Measurements from ENCODE around the gene KIAA1671.

KIAA1671 gene

DNA sequence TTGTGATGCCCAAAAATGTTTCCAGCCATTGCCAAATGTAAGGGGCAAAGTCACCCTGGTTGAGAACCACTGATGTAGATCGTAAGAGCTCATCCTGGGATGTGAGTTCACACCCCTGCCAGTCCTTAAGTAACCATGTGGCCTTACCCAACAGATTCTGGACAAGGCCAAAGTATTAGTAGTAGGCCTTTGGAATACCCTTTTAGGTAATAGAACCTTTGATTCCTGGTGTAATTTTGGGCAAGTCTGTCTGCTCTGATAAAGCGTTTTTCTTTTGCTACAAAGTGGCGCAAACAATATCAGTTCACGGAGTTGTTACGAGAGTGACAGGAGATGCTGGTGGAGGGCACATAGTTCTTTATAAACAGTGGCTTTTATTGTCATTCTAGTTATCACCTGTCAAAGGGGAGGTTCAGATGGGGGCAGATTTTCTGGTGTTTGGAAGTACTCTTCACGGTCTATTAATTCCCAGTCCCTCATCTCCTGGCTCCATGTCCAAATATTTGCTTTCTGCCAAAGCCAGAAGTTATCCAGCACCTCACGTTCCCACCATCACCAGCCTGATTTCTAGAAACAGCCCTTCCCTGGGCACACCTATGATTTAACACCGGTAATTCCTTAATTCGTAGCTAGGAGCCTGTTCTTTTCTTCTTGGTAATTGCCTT is 173.3 kb downstream of the KIAA1671 start:
- Histone ChIP-seq H2BK12ac (ENCODE audit: low read length) (no peak overlapping the region), H3K4me2 (ENCODE audit: low read length) (no peak overlapping the region), H3K18ac (ENCODE audit: low read length) (no peak overlapping the region), H4K12ac (ENCODE audit: low read depth, low read length) (no peak overlapping the region), H2BK120ac (ENCODE audit: insufficient read depth, low read length, poor library complexity) (no peak overlapping the region), H3K79me2 (ENCODE audit: control insufficient read depth, insufficient read depth, low read length, poor library complexity) (no peaks in the 10 kb centered on the region), H3K23ac (ENCODE audit: low read length) (no peak overlapping the region), H3K9me3 (ENCODE audit: insufficient read depth, low read depth, low read length) (no peaks in the 10 kb centered on the region), H3K9ac (ENCODE audit: low read length) (no peak overlapping the region), H4K8ac (ENCODE audit: low read depth, low read length) (no peak overlapping the region), H3K27me3 (ENCODE audit: insufficient read depth, low read length) (no peaks in the 10 kb centered on the region), H2BK5ac (ENCODE audit: low read depth, low read length, poor library complexity) (no peak overlapping the region), H2AFZ (ENCODE audit: insufficient read depth, low read length, poor library complexity) (no peak overlapping the region), H3K4me1 (ENCODE audit: control insufficient read depth in 1 of 2, insufficient read depth in 2 of 2, low read length in 2 of 2) (no peaks in the 10 kb centered on the region), H3K4me3 (ENCODE audit: low read depth, low read length) (no peak overlapping the region), H3K36me3 (ENCODE audit: control insufficient read depth in 1 of 2, insufficient read depth in 2 of 2, low read length in 2 of 2) (peaks cover 7% of the 10 kb centered on the region in 2 experiments), H3K4ac (ENCODE audit: low read depth, low read length) (no peak overlapping the region), H4K91ac (ENCODE audit: low read depth, low read length) (no peak overlapping the region), H3K27ac (ENCODE audit: low read depth, low read length) (no peak overlapping the region), H3K14ac (ENCODE audit: low read length) (no peak overlapping the region), H3K79me1 (ENCODE audit: low read length) (peaks cover 2% of the 10 kb centered on the region), H2AK5ac (ENCODE audit: low read length) (no peak overlapping the region)
- no peak for DNase-seq
- no CpG with 5 or more reads among the region's 9 CpGs for WGBS (ENCODE audit: extremely low coverage, insufficient coverage, insufficient read length)

- no peak overlapping the region for H4K91ac ChIP-seq (ENCODE audit: low read depth, low read length)
- H3K18ac ChIP-seq (ENCODE audit: low read length), result no peak overlapping the region
- no peaks in the 10 kb centered on the region for H3K27me3 ChIP-seq (ENCODE audit: insufficient read depth, low read length)
- no peaks in the 10 kb centered on the region for H3K9me3 ChIP-seq (ENCODE audit: insufficient read depth, low read depth, low read length)
- no peaks in the 10 kb centered on the region for H3K79me2 ChIP-seq (ENCODE audit: control insufficient read depth, insufficient read depth, low read length, poor library complexity)
- no peaks in the 10 kb centered on the region for H3K79me1 ChIP-seq (ENCODE audit: low read length)
- DNase-seq, result no peak
- no peak overlapping the region for H3K4me3 ChIP-seq (ENCODE audit: low read depth, low read length)
- H3K14ac ChIP-seq (ENCODE audit: low read length), result no peak overlapping the region
- peaks cover 7% of the 10 kb centered on the region in 2 experiments for H3K36me3 ChIP-seq (ENCODE audit: control insufficient read depth in 1 of 2, insufficient read depth in 2 of 2, low read length in 2 of 2)
- no CpG with 5 or more reads among the region's 1 CpG for WGBS (ENCODE audit: extremely low coverage, insufficient coverage, insufficient read length)
- H3K4me1 ChIP-seq (ENCODE audit: control insufficient read depth in 1 of 2, insufficient read depth in 2 of 2, low read length in 2 of 2), result peaks cover 0 to 4% of the 10 kb centered on the region in 2 experiments
- no peak overlapping the region for H2BK5ac ChIP-seq (ENCODE audit: low read depth, low read length, poor library complexity)
- no peak overlapping the region for H2AK5ac ChIP-seq (ENCODE audit: low read length)
- no peak overlapping the region for H3K9ac ChIP-seq (ENCODE audit: low read length)
- no peak overlapping the region for H3K4me2 ChIP-seq (ENCODE audit: low read length)
- no peak overlapping the region for H2BK120ac ChIP-seq (ENCODE audit: insufficient read depth, low read length, poor library complexity)
- no peak overlapping the region for H3K27ac ChIP-seq (ENCODE audit: low read depth, low read length)
- no peak overlapping the region for H3K4ac ChIP-seq (ENCODE audit: low read depth, low read length)
- no peak overlapping the region for H4K12ac ChIP-seq (ENCODE audit: low read depth, low read length)
- no peak overlapping the region for H2BK12ac ChIP-seq (ENCODE audit: low read length)
- H4K8ac ChIP-seq (ENCODE audit: low read depth, low read length), result no peak overlapping the region
- H2AFZ ChIP-seq (ENCODE audit: insufficient read depth, low read length, poor library complexity), result no peak overlapping the region
- no peak overlapping the region for H3K23ac ChIP-seq (ENCODE audit: low read length)
These were observed 174.0 kb downstream of the KIAA1671 start for GRCh38 chr22:25126510-25126909.

- Histone ChIP-seq H2AK5ac (ENCODE audit: low read length) (no peak overlapping the region), H4K91ac (ENCODE audit: low read depth, low read length) (no peak overlapping the region), H3K79me1 (ENCODE audit: low read length) (no peaks in the 10 kb centered on the region), H3K79me2 (ENCODE audit: control insufficient read depth, insufficient read depth, low read length, poor library complexity) (no peaks in the 10 kb centered on the region), H3K18ac (ENCODE audit: low read length) (peak overlapping the region; percentile 14), H3K4me3 (ENCODE audit: low read depth, low read length) (no peak overlapping the region), H2AFZ (ENCODE audit: insufficient read depth, low read length, poor library complexity) (no peak overlapping the region), H3K9ac (ENCODE audit: low read length) (no peak overlapping the region), H2BK12ac (ENCODE audit: low read length) (no peak overlapping the region), H3K9me3 (ENCODE audit: insufficient read depth, low read depth, low read length) (no peaks in the 10 kb centered on the region), H3K36me3 (ENCODE audit: control insufficient read depth in 1 of 2, insufficient read depth in 2 of 2, low read length in 2 of 2) (peaks cover 6 to 7% of the 10 kb centered on the region in 2 experiments), H3K27ac (ENCODE audit: low read depth, low read length) (no peak overlapping the region), H2BK120ac (ENCODE audit: insufficient read depth, low read length, poor library complexity) (no peak overlapping the region), H4K8ac (ENCODE audit: low read depth, low read length) (no peak overlapping the region), H3K4me2 (ENCODE audit: low read length) (no peak overlapping the region), H3K4me1 (ENCODE audit: control insufficient read depth in 1 of 2, insufficient read depth in 2 of 2, low read length in 2 of 2) (peaks cover 3 to 10% of the 10 kb centered on the region in 2 experiments), H3K23ac (ENCODE audit: low read length) (no peak overlapping the region), H3K14ac (ENCODE audit: low read length) (no peak overlapping the region), H2BK5ac (ENCODE audit: low read depth, low read length, poor library complexity) (no peak overlapping the region), H3K27me3 (ENCODE audit: insufficient read depth, low read length) (no peaks in the 10 kb centered on the region), H3K4ac (ENCODE audit: low read depth, low read length) (no peak overlapping the region), H4K12ac (ENCODE audit: low read depth, low read length) (no peak overlapping the region)
- no CpG with 5 or more reads among the region's 6 CpGs for WGBS (ENCODE audit: extremely low coverage, insufficient coverage, insufficient read length)
- DNase-seq, result no peak
These were observed 174.8 kb downstream of the KIAA1671 start for GRCh38 chr22:25127318-25127717.

DNA sequence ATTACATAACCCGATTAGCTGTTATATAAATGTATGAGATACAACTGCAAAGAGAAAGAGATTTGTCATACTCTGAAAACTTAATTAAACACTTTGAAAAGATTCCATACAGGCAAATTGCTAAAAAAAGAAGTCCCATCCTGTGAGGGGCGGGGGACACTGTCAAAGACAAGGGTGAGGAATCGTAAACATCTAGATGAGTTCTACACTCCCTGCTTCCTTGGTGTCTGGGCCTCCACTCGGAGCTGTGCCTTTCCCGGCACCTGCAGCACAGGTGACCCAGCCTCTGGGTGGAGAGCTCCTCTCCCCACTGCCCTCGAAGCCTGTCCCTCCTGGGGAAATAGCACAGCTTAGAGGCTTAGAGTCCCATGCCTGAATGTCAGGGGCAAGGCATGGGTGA is 177.9 kb downstream of the KIAA1671 start:
- no CpG with 5 or more reads among the region's 6 CpGs for WGBS (ENCODE audit: extremely low coverage, insufficient coverage, insufficient read length)
- Histone ChIP-seq H3K27me3 (ENCODE audit: insufficient read depth, low read length) (no peaks in the 10 kb centered on the region), H3K4me2 (ENCODE audit: low read length) (no peak overlapping the region), H2BK12ac (ENCODE audit: low read length) (no peak overlapping the region), H3K9ac (ENCODE audit: low read length) (no peak overlapping the region), H3K4me3 (ENCODE audit: low read depth, low read length) (no peak overlapping the region), H4K12ac (ENCODE audit: low read depth, low read length) (no peak overlapping the region), H4K8ac (ENCODE audit: low read depth, low read length) (no peak overlapping the region), H3K79me2 (ENCODE audit: control insufficient read depth, insufficient read depth, low read length, poor library complexity) (no peaks in the 10 kb centered on the region), H3K79me1 (ENCODE audit: low read length) (no peaks in the 10 kb centered on the region), H2AFZ (ENCODE audit: insufficient read depth, low read length, poor library complexity) (no peak overlapping the region), H3K4ac (ENCODE audit: low read depth, low read length) (peak overlapping the region; percentile 9), H4K91ac (ENCODE audit: low read depth, low read length) (no peak overlapping the region), H2BK120ac (ENCODE audit: insufficient read depth, low read length, poor library complexity) (no peak overlapping the region), H2BK5ac (ENCODE audit: low read depth, low read length, poor library complexity) (no peak overlapping the region), H2AK5ac (ENCODE audit: low read length) (no peak overlapping the region), H3K9me3 (ENCODE audit: insufficient read depth, low read depth, low read length) (no peaks in the 10 kb centered on the region), H3K4me1 (ENCODE audit: control insufficient read depth in 1 of 2, insufficient read depth in 2 of 2, low read length in 2 of 2) (peaks cover 3 to 11% of the 10 kb centered on the region in 2 experiments), H3K36me3 (ENCODE audit: control insufficient read depth in 1 of 2, insufficient read depth in 2 of 2, low read length in 2 of 2) (peaks cover 0 to 3% of the 10 kb centered on the region in 2 experiments), H3K14ac (ENCODE audit: low read length) (no peak overlapping the region), H3K18ac (ENCODE audit: low read length) (peak overlapping the region; percentile 29), H3K27ac (ENCODE audit: low read depth, low read length) (no peak overlapping the region), H3K23ac (ENCODE audit: low read length) (no peak overlapping the region)
- DNase-seq, result no peak
